ENCODE results near the gene ANKS1A.

Gene ANKS1A

GRCh38 chr6:35076997-35077712 lies 188.1 kb downstream of the ANKS1A start:
- DNase-seq, result no peak

- DNase-seq, result no peak
These were observed 188.7 kb downstream of the ANKS1A start for GRCh38 chr6:35077713-35078105.

- DNase-seq, result no peak
These were observed 189.3 kb downstream of the ANKS1A start for GRCh38 chr6:35078226-35078850.

GRCh38 chr6:35078896-35079295 lies 189.8 kb downstream of the ANKS1A start:
- DNase-seq, result no peak

- DNase-seq, result no peak
These were observed 190.4 kb downstream of the ANKS1A start for GRCh38 chr6:35079311-35080000.

- no peak for DNase-seq
These were observed 191.1 kb downstream of the ANKS1A start for GRCh38 chr6:35080016-35080680.

GRCh38 chr6:35080821-35081425 lies 191.9 kb downstream of the ANKS1A start:
- DNase-seq, result no peak

- DNase-seq, result peak in 1 of 2 donors; percentile 12
These were observed 192.4 kb downstream of the ANKS1A start for GRCh38 chr6:35081426-35081851.

GRCh38 chr6:35082046-35082732 lies 193.1 kb downstream of the ANKS1A start:
- DNase-seq, result no peak

- DNase-seq, result no peak
These were observed 193.8 kb downstream of the ANKS1A start for GRCh38 chr6:35082733-35083403.

GRCh38 chr6:35083507-35083906 lies 194.5 kb downstream of the ANKS1A start:
- DNase-seq, result no peak

- no peak for DNase-seq
These were observed 195.0 kb downstream of the ANKS1A start for GRCh38 chr6:35084041-35084491.

- DNase-seq, result no peak
These were observed 195.6 kb downstream of the ANKS1A start for GRCh38 chr6:35084511-35085203.

- DNase-seq, result no peak
These were observed 196.6 kb downstream of the ANKS1A start for GRCh38 chr6:35085359-35086281.

- no peak for DNase-seq
These were observed 197.2 kb downstream of the ANKS1A start for GRCh38 chr6:35086282-35086632.

- DNase-seq, result no peak
These were observed 197.7 kb downstream of the ANKS1A start for GRCh38 chr6:35086636-35087360.

GRCh38 chr6:35087361-35088280 lies 198.6 kb downstream of the ANKS1A start:
- DNase-seq, result no peak

Data from CD4-positive, alpha-beta T cell treated with Interleukin-4 for 1 hour (primary cell).